Hepatocyte (in vitro differentiated cells): Measurements from ENCODE around the gene NAV2.

Experiments used
- CTCF ChIP-seq: fragments of 200-600 bp; sonication (generic); IDR thresholded peaks from 2 replicates; pipeline ENCODE4 v1.5.1; 2016; ENCODE audit warnings: antibody characterized with exemption, mild to moderate bottlenecking; ENCODE audit not compliant: poor library complexity
- EZH2 ChIP-seq: fragments of 200-600 bp; sonication (generic); IDR thresholded peaks from 2 replicates; pipeline ENCODE4 v1.6.1; 2016; ENCODE audit warnings: antibody characterized with exemption, mild to moderate bottlenecking, borderline replicate concordance

GRCh38 chr11:19813158-19813879 lies 100.7 kb downstream of the NAV2 start:
- TF ChIP-seq CTCF (no peak), EZH2 (no peak)
